Stimulated activated CD8-positive, alpha-beta memory T cell treated with anti-CD3 and anti-CD28 coated beads, Interleukin-4, amount 100 ng/mL, for 4 hours (primary cell): ENCODE data around the gene ZNF488.
A peak's percentile ranks its signal among the peaks of the same experiment; 100 is the strongest.

Source experiments
- DNase-seq, 2 donors: peaks; one replicate each; pipeline ENCODE4 v3.0.0-alpha.2; 2020; ENCODE audit warnings: low read depth in 2 of 2, low spot score in 1 of 2

The ZNF488 gene

DNA sequence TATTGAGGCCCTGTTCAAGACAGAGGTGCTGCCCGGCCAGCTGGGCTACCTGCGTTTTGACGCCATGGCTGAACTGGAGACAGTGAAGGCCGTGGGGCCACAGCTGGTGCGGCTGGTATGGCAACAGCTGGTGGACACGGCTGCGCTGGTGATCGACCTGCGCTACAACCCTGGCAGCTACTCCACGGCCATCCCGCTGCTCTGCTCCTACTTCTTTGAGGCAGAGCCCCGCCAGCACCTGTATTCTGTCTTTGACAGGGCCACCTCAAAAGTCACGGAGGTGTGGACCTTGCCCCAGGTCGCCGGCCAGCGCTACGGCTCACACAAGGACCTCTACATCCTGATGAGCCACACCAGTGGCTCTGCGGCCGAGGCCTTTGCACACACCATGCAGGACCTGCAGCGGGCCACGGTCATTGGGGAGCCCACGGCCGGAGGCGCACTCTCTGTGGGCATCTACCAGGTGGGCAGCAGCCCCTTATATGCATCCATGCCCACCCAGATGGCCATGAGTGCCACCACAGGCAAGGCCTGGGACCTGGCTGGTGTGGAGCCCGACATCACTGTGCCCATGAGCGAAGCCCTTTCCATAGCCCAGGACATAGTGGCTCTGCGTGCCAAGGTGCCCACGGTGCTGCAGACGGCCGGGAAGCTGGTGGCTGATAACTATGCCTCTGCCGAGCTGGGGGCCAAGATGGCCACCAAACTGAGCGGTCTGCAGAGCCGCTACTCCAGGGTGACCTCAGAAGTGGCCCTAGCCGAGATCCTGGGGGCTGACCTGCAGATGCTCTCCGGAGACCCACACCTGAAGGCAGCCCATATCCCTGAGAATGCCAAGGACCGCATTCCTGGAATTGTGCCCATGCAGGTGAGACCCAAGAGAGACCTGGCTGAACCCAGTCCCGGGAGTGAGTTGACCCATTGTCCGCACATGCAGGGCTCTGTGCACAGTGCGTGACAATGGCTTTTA lies 33.1 kb downstream of the ZNF488 start:
- no peak for DNase-seq

- no peak for DNase-seq
Measured at GRCh38 chr10:47349941-47350371, 34.1 kb downstream of the ZNF488 start.

DNA sequence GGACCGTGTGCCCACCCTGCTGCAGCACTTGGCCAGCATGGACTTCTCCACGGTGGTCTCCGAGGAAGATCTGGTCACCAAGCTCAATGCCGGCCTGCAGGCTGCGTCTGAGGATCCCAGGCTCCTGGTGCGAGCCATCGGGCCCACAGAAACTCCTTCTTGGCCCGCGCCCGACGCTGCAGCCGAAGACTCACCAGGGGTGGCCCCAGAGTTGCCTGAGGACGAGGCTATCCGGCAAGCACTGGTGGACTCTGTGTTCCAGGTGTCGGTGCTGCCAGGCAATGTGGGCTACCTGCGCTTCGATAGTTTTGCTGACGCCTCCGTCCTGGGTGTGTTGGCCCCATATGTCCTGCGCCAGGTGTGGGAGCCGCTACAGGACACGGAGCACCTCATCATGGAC lies 34.6 kb downstream of the ZNF488 start:
- no peak for DNase-seq

DNA sequence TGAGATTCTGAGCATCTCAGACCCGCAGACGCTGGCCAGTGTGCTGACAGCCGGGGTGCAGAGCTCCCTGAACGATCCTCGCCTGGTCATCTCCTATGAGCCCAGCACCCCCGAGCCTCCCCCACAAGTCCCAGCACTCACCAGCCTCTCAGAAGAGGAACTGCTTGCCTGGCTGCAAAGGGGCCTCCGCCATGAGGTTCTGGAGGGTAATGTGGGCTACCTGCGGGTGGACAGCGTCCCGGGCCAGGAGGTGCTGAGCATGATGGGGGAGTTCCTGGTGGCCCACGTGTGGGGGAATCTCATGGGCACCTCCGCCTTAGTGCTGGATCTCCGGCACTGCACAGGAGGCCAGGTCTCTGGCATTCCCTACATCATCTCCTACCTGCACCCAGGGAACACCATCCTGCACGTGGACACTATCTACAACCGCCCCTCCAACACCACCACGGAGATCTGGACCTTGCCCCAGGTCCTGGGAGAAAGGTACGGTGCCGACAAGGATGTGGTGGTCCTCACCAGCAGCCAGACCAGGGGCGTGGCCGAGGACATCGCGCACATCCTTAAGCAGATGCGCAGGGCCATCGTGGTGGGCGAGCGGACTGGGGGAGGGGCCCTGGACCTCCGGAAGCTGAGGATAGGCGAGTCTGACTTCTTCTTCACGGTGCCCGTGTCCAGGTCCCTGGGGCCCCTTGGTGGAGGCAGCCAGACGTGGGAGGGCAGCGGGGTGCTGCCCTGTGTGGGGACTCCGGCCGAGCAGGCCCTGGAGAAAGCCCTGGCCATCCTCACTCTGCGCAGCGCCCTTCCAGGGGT lies 35.2 kb downstream of the ZNF488 start:
- DNase-seq, result no peak

- no peak for DNase-seq
Measured at GRCh38 chr10:47348138-47348651, 35.9 kb downstream of the ZNF488 start, which contains the start of gene RBP3. Gene RBP3 (plus strand): TSS chr10:47348363. CDS start chr10:47348485, 122 bp downstream.

GRCh38 chr10:47347303-47347675 lies 36.8 kb downstream of the ZNF488 start:
- no peak for DNase-seq

GRCh38 chr10:47346581-47347302 lies 37.4 kb downstream of the ZNF488 start:
- no peak for DNase-seq

- DNase-seq, result no peak
Measured at GRCh38 chr10:47344996-47345870, 38.9 kb downstream of the ZNF488 start.

GRCh38 chr10:47340608-47341170 lies 43.4 kb downstream of the ZNF488 start:
- DNase-seq, result peak; percentile 23 to 49

DNA sequence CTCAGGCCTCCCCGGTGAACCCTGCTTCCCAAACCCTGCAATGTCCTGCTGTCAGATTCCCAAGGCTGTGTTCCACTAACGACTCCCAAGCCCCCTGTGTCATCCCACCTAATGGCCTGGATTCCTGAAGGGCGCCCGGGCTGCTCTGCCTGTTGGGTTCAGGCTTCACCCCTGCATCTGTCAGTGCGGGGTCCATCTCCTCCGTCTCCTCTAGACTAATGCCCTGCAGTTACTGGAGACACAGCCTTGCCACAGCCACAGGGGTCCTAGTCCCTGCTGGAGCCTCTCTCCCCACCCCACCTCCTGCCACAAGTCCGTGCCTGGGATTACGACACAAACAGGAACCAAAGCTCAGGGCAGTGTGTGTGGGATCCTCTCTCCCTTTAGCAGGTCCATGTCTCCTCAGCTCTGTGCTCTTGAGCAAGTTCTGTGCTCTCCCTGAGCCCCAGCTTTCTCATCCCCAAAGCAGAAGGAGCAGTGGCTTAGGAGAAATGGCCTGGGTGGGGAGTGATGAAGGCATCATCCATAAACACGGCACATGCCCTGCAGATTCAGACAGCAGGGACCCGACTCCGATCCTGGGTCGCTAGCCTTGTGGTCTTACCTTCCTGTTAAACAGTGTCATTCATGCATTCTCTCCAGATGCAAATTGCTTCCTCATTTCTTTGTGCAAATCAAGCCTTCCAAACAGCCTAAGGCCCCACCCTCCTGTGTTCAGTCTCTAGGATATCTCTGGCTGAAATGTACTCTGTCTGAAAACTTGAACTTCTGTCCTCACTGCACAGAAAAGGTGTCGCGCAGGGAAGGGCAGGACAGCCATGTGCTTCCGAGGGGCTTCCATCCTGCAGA lies 44.1 kb downstream of the ZNF488 start:
- DNase-seq, result no peak

DNA sequence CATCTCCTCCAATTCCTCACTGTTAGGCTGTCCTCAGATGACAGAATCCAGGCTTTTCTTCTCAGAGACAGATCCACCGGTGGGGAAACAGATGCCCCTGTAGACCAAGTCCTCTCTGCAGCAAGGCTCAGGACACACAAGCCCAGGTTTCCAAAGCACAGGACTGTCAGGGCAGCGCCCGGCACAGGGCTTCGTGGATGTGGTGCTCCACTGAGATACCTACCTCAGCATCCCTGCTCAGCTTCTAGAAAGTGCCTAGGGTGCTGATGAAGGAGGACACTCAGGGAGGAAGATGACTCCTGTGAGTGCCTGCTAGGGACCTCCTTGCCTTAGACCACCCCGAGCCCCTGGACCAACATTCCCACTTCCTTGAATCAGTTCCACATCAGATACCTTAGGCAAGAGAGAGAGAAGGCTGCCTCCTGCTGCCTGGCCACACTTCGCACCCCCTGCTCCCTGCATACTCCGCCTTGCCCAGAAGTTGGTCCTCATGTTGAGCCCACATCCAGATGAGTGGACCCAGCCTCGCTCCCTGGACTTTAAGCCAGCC lies 44.8 kb downstream of the ZNF488 start:
- DNase-seq, result no peak

- no peak for DNase-seq
Measured at GRCh38 chr10:47337310-47337709, 46.8 kb downstream of the ZNF488 start.

GRCh38 chr10:47336387-47337134 lies 47.5 kb downstream of the ZNF488 start:
- no peak for DNase-seq

GRCh38 chr10:47335906-47336305 lies 48.2 kb downstream of the ZNF488 start:
- no peak for DNase-seq

DNA sequence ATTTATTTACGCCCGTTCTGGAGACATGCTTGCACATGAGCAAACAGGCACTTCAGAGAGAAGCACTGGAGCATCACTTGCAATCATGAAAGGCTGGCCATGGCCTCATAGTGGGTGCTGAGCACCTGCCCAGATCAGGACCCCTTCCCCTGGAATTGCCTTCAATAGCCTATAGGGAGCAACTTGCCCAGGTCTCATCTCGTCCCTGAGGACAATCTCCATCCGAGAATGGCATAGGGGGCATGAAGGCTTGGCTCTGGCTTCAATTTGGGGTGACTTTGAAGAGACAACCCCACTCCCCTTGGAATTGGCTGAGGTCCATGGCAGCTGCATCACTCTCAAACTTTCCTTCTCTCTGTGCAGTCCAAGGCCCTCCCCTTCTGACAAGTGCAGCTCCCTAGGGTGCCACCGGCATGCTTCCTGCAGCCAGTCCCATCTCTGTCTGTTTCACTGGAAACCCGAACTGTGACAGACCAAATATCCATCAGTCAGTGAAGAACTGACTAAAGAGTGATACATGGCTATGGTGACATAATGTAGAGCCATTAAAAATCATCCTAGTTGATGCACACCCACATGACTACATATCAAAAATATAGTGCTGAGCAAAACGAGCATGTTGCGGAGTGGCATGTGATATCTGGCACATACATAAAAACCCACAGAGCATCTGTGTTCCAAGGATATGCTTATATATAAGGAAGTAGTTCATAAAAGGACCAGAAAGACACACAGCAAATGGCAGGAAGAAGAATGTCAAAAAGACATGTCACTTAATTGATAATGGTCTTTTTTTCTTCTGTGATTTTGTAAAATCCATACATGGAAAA lies 49.4 kb downstream of the ZNF488 start:
- no peak for DNase-seq

- DNase-seq, result no peak
Measured at GRCh38 chr10:47333532-47333931, 50.6 kb downstream of the ZNF488 start.

- DNase-seq, result no peak
Measured at GRCh38 chr10:47332946-47333345, 51.1 kb downstream of the ZNF488 start.
